SK-N-SH (cell line): ENCODE results near the gene TXLNA.

Experiments
- CHD2 ChIP-seq: fragments of 150-350 bp; IDR thresholded peaks from 2 replicates; pipeline ENCODE4 v1.6.1; 2018; ENCODE audit warnings: low read length; ENCODE audit not compliant: partially characterized antibody
- TAF1 ChIP-seq: IDR thresholded peaks from 2 replicates; pipeline ENCODE4 v1.6.1; 2012; ENCODE audit warnings: low read depth, mild to moderate bottlenecking, low read length, moderate library complexity, borderline replicate concordance
- YY1 ChIP-seq: IDR thresholded peaks from 2 replicates; pipeline ENCODE4 v1.4.0; 2012; ENCODE audit warnings: low read depth, mild to moderate bottlenecking
- TF ChIP-seq, protein P1 (sequence below): fragments of 200-600 bp; sonication (generic); IDR thresholded peaks from 2 replicates; pipeline ENCODE4 v1.6.1; 2017; ENCODE audit warnings: antibody characterized with exemption, mild to moderate bottlenecking, moderate library complexity
- TF ChIP-seq, protein P2 (sequence below): IDR thresholded peaks from 2 replicates; pipeline ENCODE4 v1.6.1; 2012; ENCODE audit warnings: mild to moderate bottlenecking, low read depth, low read length, moderate library complexity
- TF ChIP-seq, protein P3 (sequence below): IDR thresholded peaks from 2 replicates; pipeline ENCODE4 v1.4.0; 2012; ENCODE audit warnings: low read depth, borderline replicate concordance

DNA sequence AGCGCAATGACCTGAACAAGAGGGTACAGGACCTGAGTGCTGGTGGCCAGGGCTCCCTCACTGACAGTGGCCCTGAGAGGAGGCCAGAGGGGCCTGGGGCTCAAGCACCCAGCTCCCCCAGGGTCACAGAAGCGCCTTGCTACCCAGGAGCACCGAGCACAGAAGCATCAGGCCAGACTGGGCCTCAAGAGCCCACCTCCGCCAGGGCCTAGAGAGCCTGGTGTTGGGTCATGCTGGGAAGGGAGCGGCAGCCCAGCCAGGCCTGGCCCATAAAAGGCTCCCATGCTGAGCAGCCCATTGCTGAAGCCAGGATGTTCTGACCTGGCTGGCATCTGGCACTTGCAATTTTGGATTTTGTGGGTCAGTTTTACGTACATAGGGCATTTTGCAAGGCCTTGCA, 15.5 kb downstream of the TXLNA start:
- no peak for TF ChIP-seq TAF1
- TF ChIP-seq YY1 = no peak
- TF ChIP-seq, protein P1, sequence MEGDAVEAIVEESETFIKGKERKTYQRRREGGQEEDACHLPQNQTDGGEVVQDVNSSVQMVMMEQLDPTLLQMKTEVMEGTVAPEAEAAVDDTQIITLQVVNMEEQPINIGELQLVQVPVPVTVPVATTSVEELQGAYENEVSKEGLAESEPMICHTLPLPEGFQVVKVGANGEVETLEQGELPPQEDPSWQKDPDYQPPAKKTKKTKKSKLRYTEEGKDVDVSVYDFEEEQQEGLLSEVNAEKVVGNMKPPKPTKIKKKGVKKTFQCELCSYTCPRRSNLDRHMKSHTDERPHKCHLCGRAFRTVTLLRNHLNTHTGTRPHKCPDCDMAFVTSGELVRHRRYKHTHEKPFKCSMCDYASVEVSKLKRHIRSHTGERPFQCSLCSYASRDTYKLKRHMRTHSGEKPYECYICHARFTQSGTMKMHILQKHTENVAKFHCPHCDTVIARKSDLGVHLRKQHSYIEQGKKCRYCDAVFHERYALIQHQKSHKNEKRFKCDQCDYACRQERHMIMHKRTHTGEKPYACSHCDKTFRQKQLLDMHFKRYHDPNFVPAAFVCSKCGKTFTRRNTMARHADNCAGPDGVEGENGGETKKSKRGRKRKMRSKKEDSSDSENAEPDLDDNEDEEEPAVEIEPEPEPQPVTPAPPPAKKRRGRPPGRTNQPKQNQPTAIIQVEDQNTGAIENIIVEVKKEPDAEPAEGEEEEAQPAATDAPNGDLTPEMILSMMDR = no peak
- TF ChIP-seq, protein P2, sequence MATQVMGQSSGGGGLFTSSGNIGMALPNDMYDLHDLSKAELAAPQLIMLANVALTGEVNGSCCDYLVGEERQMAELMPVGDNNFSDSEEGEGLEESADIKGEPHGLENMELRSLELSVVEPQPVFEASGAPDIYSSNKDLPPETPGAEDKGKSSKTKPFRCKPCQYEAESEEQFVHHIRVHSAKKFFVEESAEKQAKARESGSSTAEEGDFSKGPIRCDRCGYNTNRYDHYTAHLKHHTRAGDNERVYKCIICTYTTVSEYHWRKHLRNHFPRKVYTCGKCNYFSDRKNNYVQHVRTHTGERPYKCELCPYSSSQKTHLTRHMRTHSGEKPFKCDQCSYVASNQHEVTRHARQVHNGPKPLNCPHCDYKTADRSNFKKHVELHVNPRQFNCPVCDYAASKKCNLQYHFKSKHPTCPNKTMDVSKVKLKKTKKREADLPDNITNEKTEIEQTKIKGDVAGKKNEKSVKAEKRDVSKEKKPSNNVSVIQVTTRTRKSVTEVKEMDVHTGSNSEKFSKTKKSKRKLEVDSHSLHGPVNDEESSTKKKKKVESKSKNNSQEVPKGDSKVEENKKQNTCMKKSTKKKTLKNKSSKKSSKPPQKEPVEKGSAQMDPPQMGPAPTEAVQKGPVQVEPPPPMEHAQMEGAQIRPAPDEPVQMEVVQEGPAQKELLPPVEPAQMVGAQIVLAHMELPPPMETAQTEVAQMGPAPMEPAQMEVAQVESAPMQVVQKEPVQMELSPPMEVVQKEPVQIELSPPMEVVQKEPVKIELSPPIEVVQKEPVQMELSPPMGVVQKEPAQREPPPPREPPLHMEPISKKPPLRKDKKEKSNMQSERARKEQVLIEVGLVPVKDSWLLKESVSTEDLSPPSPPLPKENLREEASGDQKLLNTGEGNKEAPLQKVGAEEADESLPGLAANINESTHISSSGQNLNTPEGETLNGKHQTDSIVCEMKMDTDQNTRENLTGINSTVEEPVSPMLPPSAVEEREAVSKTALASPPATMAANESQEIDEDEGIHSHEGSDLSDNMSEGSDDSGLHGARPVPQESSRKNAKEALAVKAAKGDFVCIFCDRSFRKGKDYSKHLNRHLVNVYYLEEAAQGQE = no peak
- TF ChIP-seq CHD2 = no peak
- TF ChIP-seq, protein P3, sequence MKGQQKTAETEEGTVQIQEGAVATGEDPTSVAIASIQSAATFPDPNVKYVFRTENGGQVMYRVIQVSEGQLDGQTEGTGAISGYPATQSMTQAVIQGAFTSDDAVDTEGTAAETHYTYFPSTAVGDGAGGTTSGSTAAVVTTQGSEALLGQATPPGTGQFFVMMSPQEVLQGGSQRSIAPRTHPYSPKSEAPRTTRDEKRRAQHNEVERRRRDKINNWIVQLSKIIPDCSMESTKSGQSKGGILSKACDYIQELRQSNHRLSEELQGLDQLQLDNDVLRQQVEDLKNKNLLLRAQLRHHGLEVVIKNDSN = no peak
